PC-9 (cell line): ENCODE measurements around the gene ADH5. TPM values are rescaled to one million over a fixed set of nuclear protein-coding genes. Genes with fewer than 3 reads are reported as not detected.

Source experiments
- BruUV-seq: library from RNA; stranded (reverse); fragments of 400-500 nt; replicated peaks from 2 replicates; lab custom pipeline; 2021; lab: Mats Ljungman, UMichigan
- CTCF ChIA-PET: fragments of 300-600 bp; sonication (Branson Sonifier 250); formaldehyde crosslinking; loops from one replicate; lab custom pipeline; 2022; ENCODE audit warnings: antibody characterized with exemption; lab: Charles Lee
- POLR2A ChIA-PET: fragments of 300-600 bp; sonication (Branson Sonifier 250); formaldehyde crosslinking; loops from one replicate; lab custom pipeline; 2022; ENCODE audit warnings: antibody characterized with exemption; ENCODE audit not compliant: unreplicated experiment; lab: Charles Lee
- DNase-seq, 2 experiments: peaks; one replicate each; pipeline versions ENCODE4 v3.0.0 to v3.0.0-alpha.2; 2015 to 2022; ENCODE audit warnings: mixed read lengths in 1 of 2
- H2AFZ ChIP-seq: fragments of 200-600 bp; sonication (generic); 2 replicates; pipeline ENCODE4 v1.8.1; 2017; ENCODE audit warnings: antibody characterized with exemption
- H3F3A ChIP-seq: fragments of 200-600 bp; sonication (generic); 2 replicates; pipeline ENCODE4 v1.8.1; 2017; ENCODE audit warnings: antibody characterized with exemption, mild to moderate bottlenecking, low read depth; ENCODE audit not compliant: insufficient read depth
- H3K27ac ChIP-seq: fragments of 200-600 bp; sonication (generic); 2 replicates; pipeline ENCODE4 v1.6.1; 2016; ENCODE audit warnings: mixed run types
- H3K27me3 ChIP-seq: fragments of 200-600 bp; sonication (generic); 2 replicates; pipeline ENCODE4 v1.6.1; 2016; ENCODE audit warnings: low read depth, mixed run types; ENCODE audit not compliant: insufficient read depth
- H3K36me3 ChIP-seq: fragments of 200-600 bp; sonication (generic); 2 replicates; pipeline ENCODE4 v1.6.1; 2016; ENCODE audit warnings: low read depth, mixed run types
- H3K4me1 ChIP-seq: fragments of 200-600 bp; sonication (generic); replicated peaks from 2 replicates; pipeline ENCODE4 v1.6.1; 2016; ENCODE audit warnings: mixed run types; ENCODE audit not compliant: insufficient read depth
- H3K4me2 ChIP-seq: fragments of 200-600 bp; sonication (generic); 2 replicates; pipeline ENCODE4 v1.6.1; 2017; ENCODE audit warnings: mixed run types
- H3K4me3 ChIP-seq: fragments of 200-600 bp; sonication (generic); 2 replicates; pipeline ENCODE4 v1.6.1; 2016; ENCODE audit warnings: mixed run types
- H3K79me2 ChIP-seq: fragments of 200-600 bp; sonication (generic); 2 replicates; pipeline ENCODE4 v1.6.1; 2017; ENCODE audit warnings: low read depth, mixed run types
- H3K9me2 ChIP-seq: fragments of 200-600 bp; sonication (generic); 2 replicates; pipeline ENCODE4 v1.8.1; 2017; ENCODE audit warnings: mild to moderate bottlenecking; ENCODE audit not compliant: insufficient read depth
- H3K9me3 ChIP-seq: fragments of 200-600 bp; sonication (generic); 2 replicates; pipeline ENCODE4 v1.8.1; 2016; ENCODE audit warnings: low read depth; ENCODE audit not compliant: insufficient read depth
- H4K20me1 ChIP-seq: fragments of 200-600 bp; sonication (generic); 2 replicates; pipeline ENCODE4 v1.8.1; 2017; ENCODE audit not compliant: insufficient read depth
- EZH2 ChIP-seq: fragments of 200-600 bp; sonication (generic); IDR thresholded peaks from 2 replicates; pipeline ENCODE4 v1.8.0; 2017; ENCODE audit warnings: antibody characterized with exemption, low read depth
- intact Hi-C: fragments of 100-400 bp; cut with micrococcal nuclease; formaldehyde crosslinking; loops from one replicate; pipeline ENCODE4 v1.10.0; 2022; ENCODE audit not compliant: unreplicated experiment
- total RNA-seq: library from RNA; stranded (reverse); gene quantifications from 2 replicates; pipeline ENCODE4 v1.2.3, GENCODE V29; 2021
- TF ChIP-seq, protein P1 (sequence below): fragments of 200-600 bp; sonication (generic); conservative IDR thresholded peaks from 2 replicates; pipeline ENCODE4 v1.6.1; 2017; ENCODE audit warnings: mixed run types, antibody characterized with exemption, mild to moderate bottlenecking, moderate library complexity

The ADH5 gene
- total RNA-seq, 1 experiment from 2014 or later: 94.7 TPM

DNA sequence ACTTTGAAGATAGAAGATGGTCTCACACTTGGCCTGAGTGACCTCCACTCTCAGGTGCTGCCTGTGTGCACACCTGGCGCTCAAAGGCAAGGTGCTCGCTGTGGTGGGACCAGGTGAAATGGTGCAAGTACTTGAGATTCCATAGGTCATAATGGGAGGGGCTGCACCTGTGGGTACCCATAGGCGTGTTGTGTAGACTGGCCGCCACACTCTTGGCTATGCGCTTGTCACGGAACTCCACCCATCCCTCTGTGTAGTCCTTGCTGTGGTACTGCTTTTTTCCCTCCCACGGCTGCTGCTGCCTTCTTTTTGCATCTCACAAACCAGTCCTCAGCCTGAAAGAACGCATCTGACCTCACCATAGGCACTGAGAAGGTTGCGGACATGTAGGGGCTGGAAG lies 66.0 kb downstream of the ADH5 start:
- H3K27ac ChIP-seq: no peak overlapping the region
- no peak overlapping the region for H2AFZ ChIP-seq
- no peak overlapping the region for H3K4me3 ChIP-seq
- ChIA-PET POLR2A (no interaction called here), CTCF (no interaction called here)
- TF ChIP-seq, protein P1, sequence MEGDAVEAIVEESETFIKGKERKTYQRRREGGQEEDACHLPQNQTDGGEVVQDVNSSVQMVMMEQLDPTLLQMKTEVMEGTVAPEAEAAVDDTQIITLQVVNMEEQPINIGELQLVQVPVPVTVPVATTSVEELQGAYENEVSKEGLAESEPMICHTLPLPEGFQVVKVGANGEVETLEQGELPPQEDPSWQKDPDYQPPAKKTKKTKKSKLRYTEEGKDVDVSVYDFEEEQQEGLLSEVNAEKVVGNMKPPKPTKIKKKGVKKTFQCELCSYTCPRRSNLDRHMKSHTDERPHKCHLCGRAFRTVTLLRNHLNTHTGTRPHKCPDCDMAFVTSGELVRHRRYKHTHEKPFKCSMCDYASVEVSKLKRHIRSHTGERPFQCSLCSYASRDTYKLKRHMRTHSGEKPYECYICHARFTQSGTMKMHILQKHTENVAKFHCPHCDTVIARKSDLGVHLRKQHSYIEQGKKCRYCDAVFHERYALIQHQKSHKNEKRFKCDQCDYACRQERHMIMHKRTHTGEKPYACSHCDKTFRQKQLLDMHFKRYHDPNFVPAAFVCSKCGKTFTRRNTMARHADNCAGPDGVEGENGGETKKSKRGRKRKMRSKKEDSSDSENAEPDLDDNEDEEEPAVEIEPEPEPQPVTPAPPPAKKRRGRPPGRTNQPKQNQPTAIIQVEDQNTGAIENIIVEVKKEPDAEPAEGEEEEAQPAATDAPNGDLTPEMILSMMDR: no peak
- no peak for TF ChIP-seq EZH2
- H3K27me3 ChIP-seq: no peaks in the 10 kb centered on the region
- peaks cover 67% of the 10 kb centered on the region for H3K79me2 ChIP-seq
- H3K9me3 ChIP-seq: peaks cover 17% of the 10 kb centered on the region; the same call in 1 of the 2 replicates
- intact Hi-C loops: no loop called here
- BruUV-seq: no TSS peak
- H3K36me3 ChIP-seq: no peaks in the 10 kb centered on the region
- DNase-seq: no peak
- H3K9me2 ChIP-seq: no peaks in the 10 kb centered on the region
- H4K20me1 ChIP-seq: no peaks in the 10 kb centered on the region; the same call in 1 of the 2 replicates
- H3F3A ChIP-seq: no peaks in the 10 kb centered on the region
- H3K4me2 ChIP-seq: no peak overlapping the region
- no peaks in the 10 kb centered on the region for H3K4me1 ChIP-seq

DNA sequence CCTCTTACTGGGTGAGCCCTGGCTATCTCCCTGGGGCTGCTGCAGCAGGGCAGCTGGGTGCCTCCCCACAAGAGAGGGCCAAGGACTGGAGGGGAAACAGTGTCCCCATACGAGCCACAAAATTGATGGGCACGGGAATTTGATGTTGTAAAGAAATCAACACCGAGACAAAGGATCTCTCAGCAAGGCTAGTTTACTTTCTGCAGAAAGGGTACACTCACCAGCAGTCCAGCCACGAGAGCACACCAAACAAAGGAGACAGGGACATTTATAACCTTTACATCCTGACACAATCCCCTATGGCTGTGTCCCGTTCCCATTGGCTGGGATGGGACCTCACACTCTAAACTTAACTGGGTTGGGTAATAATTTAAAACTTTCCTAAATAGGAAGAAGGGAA lies 67.2 kb downstream of the ADH5 start:
- no peak for DNase-seq
- no peak overlapping the region for H2AFZ ChIP-seq
- H3K4me3 ChIP-seq: no peak overlapping the region
- ChIA-PET POLR2A (no interaction called here), CTCF (no interaction called here)
- no peaks in the 10 kb centered on the region for H3K36me3 ChIP-seq
- H4K20me1 ChIP-seq: no peaks in the 10 kb centered on the region
- H3F3A ChIP-seq: no peaks in the 10 kb centered on the region
- H3K4me2 ChIP-seq: no peak overlapping the region
- no peaks in the 10 kb centered on the region for H3K9me2 ChIP-seq
- H3K79me2 ChIP-seq: peaks cover 67% of the 10 kb centered on the region
- no peaks in the 10 kb centered on the region for H3K4me1 ChIP-seq
- peaks cover 17% of the 10 kb centered on the region; the same call in 1 of the 2 replicates for H3K9me3 ChIP-seq
- H3K27me3 ChIP-seq: no peaks in the 10 kb centered on the region
- intact Hi-C loops: no loop called here
- no TSS peak for BruUV-seq
- TF ChIP-seq, protein P1: no peak
- no peak for TF ChIP-seq EZH2
- no peak overlapping the region for H3K27ac ChIP-seq

Other genes with a start within 250 kb of the ADH5 start
- 47.1 and 59.6 TPM in 2 replicates for gene EIF4E, start 159.7 kb downstream of the ADH5 start, total RNA-seq
- gene METAP1, start 93.1 kb downstream of the ADH5 start, total RNA-seq: 36.7 and 42.0 TPM in 2 replicates
- not detected in 2 replicates for gene ADH4, start 55.5 kb upstream of the ADH5 start, total RNA-seq
- not detected in 2 replicates for gene ADH6, start 130.5 kb upstream of the ADH5 start, total RNA-seq
- not detected in 2 replicates for gene ADH1A, start 202.2 kb upstream of the ADH5 start, total RNA-seq
- gene ADH1B, start 232.6 kb upstream of the ADH5 start, total RNA-seq: not detected in 2 replicates